SU-DHL-6 (cell line): ENCODE measurements around the gene CLMN.

Source experiments
- H2AFZ ChIP-seq: fragments of 200-600 bp; sonication (generic); 2 replicates; pipeline ENCODE4 v1.6.1; 2014; ENCODE audit warnings: low read depth, mild to moderate bottlenecking, moderate library complexity, mixed read lengths, antibody characterized with exemption, low read length; ENCODE audit not compliant: severe bottlenecking
- H3F3A ChIP-seq: fragments of 200-600 bp; shearing (Covaris generic); 2 replicates; pipeline ENCODE4 v1.6.0; 2016; ENCODE audit warnings: antibody characterized with exemption, mild to moderate bottlenecking; ENCODE audit not compliant: insufficient read depth
- H3K27ac ChIP-seq: fragments of 200-600 bp; sonication (generic); 2 replicates; pipeline ENCODE4 v1.5.1; 2016; ENCODE audit warnings: low read depth, mild to moderate bottlenecking, low read length, moderate library complexity, mixed read lengths
- H3K27me3 ChIP-seq: fragments of 200-600 bp; sonication (generic), shearing (Covaris generic); 2 replicates; pipeline ENCODE4 v1.6.0; 2014; ENCODE audit warnings: mild to moderate bottlenecking, low read length
- H3K36me3 ChIP-seq: fragments of 200-600 bp; sonication (generic); 2 replicates; pipeline ENCODE4 v1.6.1; 2014; ENCODE audit warnings: mild to moderate bottlenecking, low read length, mixed read lengths
- H3K4me2 ChIP-seq: fragments of 300-600, 200-600 bp; shearing (Covaris generic), sonication (generic); 2 replicates; pipeline ENCODE4 v1.6.0; 2014; ENCODE audit warnings: low read length, low read depth, mild to moderate bottlenecking; ENCODE audit not compliant: poor library complexity, severe bottlenecking
- H3K4me3 ChIP-seq: fragments of 200-600 bp; sonication (generic); 2 replicates; pipeline ENCODE4 v1.5.1; 2014; ENCODE audit warnings: antibody characterized with exemption, low read length, mild to moderate bottlenecking, mixed read lengths; ENCODE audit not compliant: insufficient read depth, poor library complexity, severe bottlenecking
- H3K79me2 ChIP-seq: fragments of 200-600 bp; sonication (generic); 2 replicates; pipeline ENCODE4 v1.6.1; 2014; ENCODE audit warnings: mild to moderate bottlenecking, low read length, moderate library complexity; ENCODE audit not compliant: insufficient read depth
- H3K9ac ChIP-seq: fragments of 200-600 bp; sonication (generic); 2 replicates; pipeline ENCODE4 v1.7.0; 2014; ENCODE audit warnings: mild to moderate bottlenecking, low read length
- H3K9me2 ChIP-seq: fragments of 200-600 bp; sonication (generic); replicated peaks from 2 replicates; pipeline ENCODE4 v1.6.1; 2014; ENCODE audit warnings: low read length; ENCODE audit not compliant: insufficient read depth
- H3K9me3 ChIP-seq: fragments of 200-600 bp; sonication (generic); 2 replicates; pipeline ENCODE4 v1.6.1; 2014; ENCODE audit warnings: low read length, mixed read lengths; ENCODE audit not compliant: insufficient read depth
- H4K20me1 ChIP-seq: fragments of 200-600 bp; sonication (generic); 2 replicates; pipeline ENCODE4 v1.6.1; 2014; ENCODE audit warnings: low read depth, mild to moderate bottlenecking, antibody characterized with exemption, low read length, moderate library complexity, mixed read lengths
- EZH2phosphoT487 ChIP-seq: fragments of 200-600 bp; sonication (generic), shearing (Covaris generic); conservative IDR thresholded peaks from 2 replicates; pipeline ENCODE4 v1.6.1; 2018; ENCODE audit warnings: mild to moderate bottlenecking, antibody characterized with exemption, low read length, moderate library complexity, mixed read lengths
- TF ChIP-seq, protein P1 (sequence below): fragments of 200-600 bp; sonication (generic); IDR thresholded peaks from one replicate; pipeline ENCODE4 v1.5.1; 2017; ENCODE audit warnings: antibody characterized with exemption, mild to moderate bottlenecking, low read length, moderate library complexity; ENCODE audit not compliant: insufficient read depth, poor library complexity, severe bottlenecking

Gene CLMN

GRCh38 chr14:95348395-95349080, 28.8 kb upstream of the CLMN start:
- no peaks in the 10 kb centered on the region for H3K9me2 ChIP-seq
- H3K9me3 ChIP-seq, result no peaks in the 10 kb centered on the region
- no peaks in the 10 kb centered on the region for H3K79me2 ChIP-seq
- H2AFZ ChIP-seq, result no peak overlapping the region
- H3F3A ChIP-seq, result no peaks in the 10 kb centered on the region
- H3K9ac ChIP-seq, result no peak overlapping the region
- H3K4me3 ChIP-seq, result no peak overlapping the region
- no peak overlapping the region for H3K4me2 ChIP-seq
- H3K36me3 ChIP-seq, result no peaks in the 10 kb centered on the region
- H4K20me1 ChIP-seq, result no peaks in the 10 kb centered on the region
- TF ChIP-seq, protein P1, sequence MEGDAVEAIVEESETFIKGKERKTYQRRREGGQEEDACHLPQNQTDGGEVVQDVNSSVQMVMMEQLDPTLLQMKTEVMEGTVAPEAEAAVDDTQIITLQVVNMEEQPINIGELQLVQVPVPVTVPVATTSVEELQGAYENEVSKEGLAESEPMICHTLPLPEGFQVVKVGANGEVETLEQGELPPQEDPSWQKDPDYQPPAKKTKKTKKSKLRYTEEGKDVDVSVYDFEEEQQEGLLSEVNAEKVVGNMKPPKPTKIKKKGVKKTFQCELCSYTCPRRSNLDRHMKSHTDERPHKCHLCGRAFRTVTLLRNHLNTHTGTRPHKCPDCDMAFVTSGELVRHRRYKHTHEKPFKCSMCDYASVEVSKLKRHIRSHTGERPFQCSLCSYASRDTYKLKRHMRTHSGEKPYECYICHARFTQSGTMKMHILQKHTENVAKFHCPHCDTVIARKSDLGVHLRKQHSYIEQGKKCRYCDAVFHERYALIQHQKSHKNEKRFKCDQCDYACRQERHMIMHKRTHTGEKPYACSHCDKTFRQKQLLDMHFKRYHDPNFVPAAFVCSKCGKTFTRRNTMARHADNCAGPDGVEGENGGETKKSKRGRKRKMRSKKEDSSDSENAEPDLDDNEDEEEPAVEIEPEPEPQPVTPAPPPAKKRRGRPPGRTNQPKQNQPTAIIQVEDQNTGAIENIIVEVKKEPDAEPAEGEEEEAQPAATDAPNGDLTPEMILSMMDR, result no peak
- TF ChIP-seq EZH2phosphoT487, result no peak
- 0 out of 2 replicates have a peak, but pooled peaks cover 2% of the 10 kb centered on the region for H3K27me3 ChIP-seq
- no peak overlapping the region for H3K27ac ChIP-seq

DNA sequence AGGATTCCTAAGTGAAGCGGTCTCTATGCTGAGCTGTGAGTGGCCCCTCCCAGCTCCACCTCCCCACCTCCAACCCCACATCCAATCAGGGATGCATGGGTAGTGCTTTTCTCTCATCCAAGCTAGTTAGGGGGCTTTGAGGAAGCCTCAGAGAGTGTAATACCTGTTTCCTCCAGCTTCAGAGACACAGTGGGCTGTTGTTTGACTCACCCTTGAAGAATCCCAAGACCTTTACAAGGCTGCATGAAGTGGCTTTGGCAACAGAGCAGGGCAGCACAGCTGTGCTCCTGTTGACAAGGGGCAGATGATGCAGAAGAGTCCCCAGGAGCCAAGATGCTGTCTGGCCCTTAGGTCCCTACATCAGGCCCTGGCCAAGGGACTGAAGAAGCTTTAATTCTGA, 27.1 kb upstream of the CLMN start:
- Histone ChIP-seq H4K20me1 (no peaks in the 10 kb centered on the region), H3K27ac (no peak overlapping the region), H3K4me3 (no peak overlapping the region), H3K9me3 (no peaks in the 10 kb centered on the region), H2AFZ (no peak overlapping the region), H3K9ac (no peak overlapping the region), H3K9me2 (no peaks in the 10 kb centered on the region), H3F3A (no peaks in the 10 kb centered on the region), H3K4me2 (no peak overlapping the region), H3K36me3 (no peaks in the 10 kb centered on the region), H3K79me2 (no peaks in the 10 kb centered on the region), H3K27me3 (0 out of 2 replicates have a peak, but pooled peaks cover 2% of the 10 kb centered on the region)
- TF ChIP-seq, protein P1, result no peak
- TF ChIP-seq EZH2phosphoT487, result no peak

DNA sequence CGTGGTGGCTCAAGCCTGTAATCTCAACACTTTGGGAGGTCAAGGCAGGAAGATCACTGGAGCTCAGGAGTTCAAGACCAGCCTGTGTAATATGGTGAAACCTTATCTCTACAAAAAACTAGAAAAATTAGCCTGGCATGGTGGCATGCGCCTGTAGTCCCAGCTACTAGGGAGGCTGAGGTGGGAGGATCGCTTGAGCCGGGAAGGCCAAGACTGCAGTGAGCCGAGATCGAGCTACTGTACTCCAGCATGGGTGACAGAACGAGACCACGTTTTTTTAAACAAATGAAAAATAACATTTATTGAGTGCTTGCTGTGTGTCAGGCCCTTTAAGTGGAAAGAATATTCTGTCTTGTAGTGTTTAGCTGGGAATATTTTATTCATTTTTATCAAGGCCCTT, 26.6 kb upstream of the CLMN start:
- Histone ChIP-seq H3K9me3 (no peaks in the 10 kb centered on the region), H3K4me2 (no peak overlapping the region), H3K9ac (no peak overlapping the region), H4K20me1 (no peaks in the 10 kb centered on the region), H3K36me3 (no peaks in the 10 kb centered on the region), H2AFZ (no peak overlapping the region), H3K27me3 (0 out of 2 replicates have a peak, but pooled peaks cover 4% of the 10 kb centered on the region), H3K27ac (no peak overlapping the region), H3F3A (no peaks in the 10 kb centered on the region), H3K9me2 (no peaks in the 10 kb centered on the region), H3K79me2 (no peaks in the 10 kb centered on the region), H3K4me3 (no peak overlapping the region)
- TF ChIP-seq, protein P1, result no peak
- no peak for TF ChIP-seq EZH2phosphoT487
